Kidney (tissue), 14 donors: ENCODE measurements around the gene ARVCF. TPM values are rescaled to one million over a fixed set of nuclear protein-coding genes. Genes with fewer than 3 reads are reported as not detected.

Experiments used
- DNase-seq, 5 donors: peaks; one replicate each; pipeline ENCODE4 v3.0.0-alpha.2; 2013 to 2020
- FAIRE-seq: peaks from 2 replicates; lab custom pipeline; 2012; peaks lifted over from hg19 to GRCh38; lab: Jason Lieb, UNC
- H3K27ac ChIP-seq, 2 donors: one replicate each; pipeline ENCODE4 v1.7.0; 2013; ENCODE audit warnings: low read depth in 2 of 2, low read length in 2 of 2, inconsistent platforms in 1 of 2
- H3K27me3 ChIP-seq: one replicate; pipeline ENCODE4 v1.7.1; 2013; ENCODE audit warnings: low read length, inconsistent platforms; ENCODE audit not compliant: control insufficient read depth, insufficient read depth
- H3K36me3 ChIP-seq, 3 donors: one replicate each; pipeline versions ENCODE4 v1.7.0 to v1.7.1; 2013; ENCODE audit warnings: low read length in 3 of 3, control low read depth in 1 of 3, inconsistent platforms in 1 of 3; ENCODE audit not compliant: insufficient read depth in 3 of 3, control insufficient read depth in 2 of 3
- H3K4me1 ChIP-seq, 3 donors: one replicate each; pipeline versions ENCODE4 v1.7.0 to v1.7.1; 2013; ENCODE audit warnings: low read length in 3 of 3, inconsistent platforms in 1 of 3, low read depth in 1 of 3; ENCODE audit not compliant: control insufficient read depth in 2 of 3, insufficient read depth in 2 of 3
- H3K4me3 ChIP-seq, 3 donors: one replicate each; pipeline versions ENCODE4 v1.7.0 to v1.8.1; 2013; ENCODE audit warnings: low read length in 3 of 3, control low read depth in 1 of 3, inconsistent platforms in 1 of 3
- H3K9ac ChIP-seq, 3 donors: one replicate each; pipeline versions ENCODE4 v1.7.0 to v1.7.1; 2013; ENCODE audit warnings: low read length in 3 of 3, control low read depth in 1 of 3, inconsistent platforms in 1 of 3
- H3K9me3 ChIP-seq, 3 donors: one replicate each; pipeline versions ENCODE4 v1.7.0 to v1.7.1; 2013; ENCODE audit warnings: low read length in 3 of 3, control low read depth in 1 of 3, inconsistent platforms in 1 of 3; ENCODE audit not compliant: control insufficient read depth in 2 of 3, insufficient read depth in 1 of 3
- CTCF ChIP-seq: IDR thresholded peaks from 3 replicates; pipeline ENCODE4 v1.5.1; 2012; ENCODE audit warnings: mild to moderate bottlenecking, moderate library complexity, borderline replicate concordance; ENCODE audit not compliant: insufficient read depth; ENCODE audit errors: extremely low read depth
- intact Hi-C: fragments of 100-400 bp; cut with DNase I; formaldehyde crosslinking; loops from one replicate; pipeline ENCODE4 v1.11.1; 2022
- polyA plus RNA-seq: library from polyadenylated mRNA; stranded (reverse); fragments of 350-450 nt; fragmentation: Illumina TruSeq; extraction: RNeasy Lipid Tissue Mini Kit (QIAGEN cat#74804); gene quantifications from one replicate; pipeline ENCODE4 v1.2.3, GENCODE V29; 2014; ENCODE audit warnings: low read depth, low replicate concordance; ENCODE audit not compliant: insufficient read depth
- total RNA-seq: library from RNA; stranded (reverse); fragmentation: NEBNext Ultra II Directional; extraction: Animal tissue kit (Norgen Biotek cat#: 25700); gene quantifications from one replicate; pipeline ENCODE4 v1.2.1, GENCODE V29; 2021
- donor health status: control.
- donor health status: control.
- donor health status: control.
- donor health status: control.
- donor health status: control.
- donor health status: DM: yes; HTN: yes; CAD: no.
- donor health status: Normal renal cell carcinoma (clear cell type).

The ARVCF gene
- total and polyA plus RNA-seq, 2 donors from 2014 or later: 16.0 to 21.9 TPM

GRCh38 chr22:20058989-20059770, 42.6 kb upstream of the ARVCF start:
- Histone ChIP-seq H3K4me3 (no peak overlapping the region), H3K4me1 (peaks cover 0 to 2% (median 0%) of the 10 kb centered on the region in 3 donors), H3K27me3 (no peaks in the 10 kb centered on the region), H3K9ac (no peak overlapping the region), H3K27ac (no peak overlapping the region), H3K36me3 (peaks cover 0 to 13% (median 6%) of the 10 kb centered on the region in 3 donors), H3K9me3 (no peaks in the 10 kb centered on the region)
- intact Hi-C loops: no loop called here
- FAIRE-seq (no peak), DNase-seq (no peak)
- no peak for TF ChIP-seq CTCF

GRCh38 chr22:20057596-20058268, 41.1 kb upstream of the ARVCF start:
- intact Hi-C loops: no loop called here
- H3K9me3 ChIP-seq: no peaks in the 10 kb centered on the region
- no peak overlapping the region for H3K9ac ChIP-seq
- FAIRE-seq: no peak
- H3K27me3 ChIP-seq: no peaks in the 10 kb centered on the region
- H3K4me3 ChIP-seq: no peak overlapping the region
- H3K4me1 ChIP-seq: peaks cover 0 to 2% (median 0%) of the 10 kb centered on the region in 3 donors
- H3K27ac ChIP-seq: no peak overlapping the region
- no peak for DNase-seq
- no peak for TF ChIP-seq CTCF
- peaks cover 0 to 20% (median 10%) of the 10 kb centered on the region in 3 donors for H3K36me3 ChIP-seq

- no peak for DNase-seq
- TF ChIP-seq CTCF: no peak
- intact Hi-C loops: no loop called here
- Histone ChIP-seq H3K27ac (no peak overlapping the region), H3K36me3 (peaks cover 0 to 21% (median 10%) of the 10 kb centered on the region in 3 donors), H3K4me1 (peaks cover 0 to 2% (median 0%) of the 10 kb centered on the region in 3 donors), H3K9ac (no peak overlapping the region), H3K27me3 (no peaks in the 10 kb centered on the region), H3K9me3 (no peaks in the 10 kb centered on the region), H3K4me3 (no peak overlapping the region)
- FAIRE-seq: no peak
These were observed 40.2 kb upstream of the ARVCF start for GRCh38 chr22:20056696-20057386.
